Testis (tissue), 3 donors: ENCODE results near the gene UGT1A5. TPM values are rescaled to one million over a fixed set of nuclear protein-coding genes. Genes with fewer than 3 reads are reported as not detected.

Experiments
- DNase-seq: peaks from one replicate; pipeline ENCODE4 v3.0.0-alpha.2; 2019
- H3K27ac ChIP-seq, 2 donors: fragments of 200-600 bp; sonication (generic); one replicate each; pipeline ENCODE4 v1.5.1; 2019
- H3K27me3 ChIP-seq: fragments of 200-600 bp; sonication (generic); one replicate; pipeline ENCODE4 v1.5.1; 2019
- H3K36me3 ChIP-seq: fragments of 200-600 bp; sonication (generic); one replicate; pipeline ENCODE4 v1.5.1; 2017; ENCODE audit warnings: low read depth; ENCODE audit errors: missing control alignments
- H3K4me1 ChIP-seq: fragments of 200-600 bp; sonication (generic); one replicate; pipeline ENCODE4 v1.5.1; 2019
- H3K4me3 ChIP-seq, 2 donors: fragments of 200-600 bp; sonication (generic); one replicate each; pipeline ENCODE4 v1.5.1; 2017 to 2019
- H3K9me3 ChIP-seq: fragments of 200-600 bp; sonication (generic); one replicate; pipeline ENCODE4 v1.5.1; 2017
- CTCF ChIP-seq, 3 experiments: fragments of 450-650 bp in 2 of 3; fragments of 200-600 bp in 1 of 3; sonication (generic) in 1 of 3; IDR thresholded peaks; one replicate each; pipeline ENCODE4 v1.5.1; 2016 to 2019; ENCODE audit warnings: antibody characterized with exemption in 3 of 3, mild to moderate bottlenecking in 2 of 3, moderate library complexity in 1 of 3
- POLR2A ChIP-seq: fragments of 450-650 bp; IDR thresholded peaks from one replicate; pipeline ENCODE4 v1.6.1; 2017; ENCODE audit warnings: antibody characterized with exemption, mild to moderate bottlenecking, moderate library complexity
- WGBS, 2 donors: methylation state at CpG; one replicate each; pipeline ENCODE4 v1.1.5; 2018; 5-methylcytosine and 5-hydroxymethylcytosine counted together
- intact Hi-C: fragments of 100-400 bp; cut with DNase I; formaldehyde crosslinking; loops from one replicate; pipeline ENCODE4 v1.15.1; 2023; ENCODE audit warnings: low total_unique reads
- polyA plus RNA-seq: library from polyadenylated mRNA; stranded (reverse); fragments of 350-450 nt; fragmentation: Illumina TruSeq; extraction: RNeasy Lipid Tissue Mini Kit (QIAGEN cat#74804); gene quantifications from one replicate; pipeline ENCODE4 v1.2.3, GENCODE V29; 2014; ENCODE audit warnings: low read depth, low replicate concordance; ENCODE audit not compliant: insufficient read depth
- total RNA-seq, 2 donors: library from RNA; depleted of rRNA; stranded (reverse); fragments of >200 nt; gene quantifications; one replicate each; pipeline ENCODE4 v1.2.3, GENCODE V29; 2016

Gene UGT1A5
- total and polyA plus RNA-seq, 3 donors from 2014 or later: 0.16 TPM; not detected in 2

- intact Hi-C loops: no loop called here
- no peak for TF ChIP-seq POLR2A
- no peak for TF ChIP-seq CTCF (IDR thresholded peaks at IDR 0.05)
- WGBS, 2 donors: 91 to 96% methylated on average over 8 of the region's 8 CpGs
- H3K27me3 ChIP-seq: no peaks in the 10 kb centered on the region
- H3K9me3 ChIP-seq: no peaks in the 10 kb centered on the region
- no peak overlapping the region for H3K4me3 ChIP-seq
- H3K4me1 ChIP-seq: no peaks in the 10 kb centered on the region
- no peak overlapping the region for H3K27ac ChIP-seq
- no peak for DNase-seq
- no peaks in the 10 kb centered on the region for H3K36me3 ChIP-seq
Measured at GRCh38 chr2:233811732-233812131, 99.0 kb downstream of the UGT1A5 start.

- DNase-seq: no peak
- H3K9me3 ChIP-seq: no peaks in the 10 kb centered on the region
- no peak overlapping the region for H3K27ac ChIP-seq
- H3K27me3 ChIP-seq: no peaks in the 10 kb centered on the region
- 68 to 77% methylated on average over 3 of the region's 3 CpGs for WGBS, 2 donors
- TF ChIP-seq POLR2A (no peak), CTCF (IDR thresholded peaks at IDR 0.05) (no peak)
- H3K36me3 ChIP-seq: no peaks in the 10 kb centered on the region
- H3K4me3 ChIP-seq: no peak overlapping the region
- no peaks in the 10 kb centered on the region for H3K4me1 ChIP-seq
- intact Hi-C loops: no loop called here
Measured at GRCh38 chr2:233813236-233814055, 100.7 kb downstream of the UGT1A5 start.

GRCh38 chr2:233814056-233814835, 101.5 kb downstream of the UGT1A5 start:
- no peaks in the 10 kb centered on the region for H3K36me3 ChIP-seq
- 79 to 100% methylated on average over 1 to 2 of the region's 2 CpGs for WGBS, 2 donors
- H3K27ac ChIP-seq: no peak overlapping the region
- H3K9me3 ChIP-seq: no peaks in the 10 kb centered on the region
- H3K4me3 ChIP-seq: no peak overlapping the region
- no peak for DNase-seq
- no peak for TF ChIP-seq CTCF (IDR thresholded peaks at IDR 0.05)
- TF ChIP-seq POLR2A: no peak
- intact Hi-C loops: no loop called here
- no peaks in the 10 kb centered on the region for H3K27me3 ChIP-seq
- H3K4me1 ChIP-seq: no peaks in the 10 kb centered on the region

GRCh38 chr2:233815861-233816260, 103.2 kb downstream of the UGT1A5 start:
- no peak for TF ChIP-seq CTCF (IDR thresholded peaks at IDR 0.05)
- TF ChIP-seq POLR2A: no peak
- H3K4me3 ChIP-seq: no peak overlapping the region
- 81 to 82% methylated on average over 6 of the region's 6 CpGs for WGBS, 2 donors
- H3K9me3 ChIP-seq: no peaks in the 10 kb centered on the region
- DNase-seq: no peak
- intact Hi-C loops: no loop called here
- H3K4me1 ChIP-seq: no peaks in the 10 kb centered on the region
- no peaks in the 10 kb centered on the region for H3K27me3 ChIP-seq
- no peak overlapping the region for H3K27ac ChIP-seq
- no peaks in the 10 kb centered on the region for H3K36me3 ChIP-seq
